Aorta (tissue), 5 donors: ENCODE results near the gene ZKSCAN3. TPM values are rescaled to one million over a fixed set of nuclear protein-coding genes. Genes with fewer than 3 reads are reported as not detected.
"Not testable (repeated sequence)": the region's sequence is repeated elsewhere in the genome, so short reads cannot be mapped to it uniquely, and the experiment has no call there.

Experiments used
- ATAC-seq: fragments of 200-7000 bp; cut with Tn5 transposase; one replicate; pipeline ENCODE4 v1.9.1; 2022; ENCODE audit warnings: moderate library complexity; ENCODE audit not compliant: low FRiP score
- DNase-seq, 2 donors: peaks; one replicate each; pipeline ENCODE4 v3.0.0-alpha.2; 2020
- H3K27ac ChIP-seq, 2 donors: one replicate each; pipeline ENCODE4 v1.5.1; 2013; ENCODE audit warnings: low read length in 2 of 2, mild to moderate bottlenecking in 2 of 2, moderate library complexity in 2 of 2, control low read depth in 1 of 2, inconsistent platforms in 1 of 2, low read depth in 1 of 2
- H3K27me3 ChIP-seq, 2 donors: one replicate each; pipeline ENCODE4 v1.6.1; 2013; ENCODE audit warnings: control low read depth in 1 of 2, low read length in 1 of 2, mild to moderate bottlenecking in 1 of 2, moderate library complexity in 1 of 2; ENCODE audit not compliant: insufficient read depth in 2 of 2, control insufficient read depth in 1 of 2
- H3K36me3 ChIP-seq, 2 donors: one replicate each; pipeline ENCODE4 v1.6.1; 2013; ENCODE audit warnings: control low read depth in 1 of 2, low read length in 1 of 2, mild to moderate bottlenecking in 1 of 2; ENCODE audit not compliant: insufficient read depth in 2 of 2, control insufficient read depth in 1 of 2
- H3K4me1 ChIP-seq, 2 donors: one replicate each; pipeline ENCODE4 v1.6.1; 2013; ENCODE audit warnings: low read length in 2 of 2, control low read depth in 1 of 2, mild to moderate bottlenecking in 1 of 2, moderate library complexity in 1 of 2; ENCODE audit not compliant: insufficient read depth in 2 of 2, control insufficient read depth in 1 of 2
- H3K4me3 ChIP-seq, 2 donors: one replicate each; pipeline ENCODE4 v1.5.1; 2013; ENCODE audit warnings: low read length in 2 of 2, control low read depth in 1 of 2, mild to moderate bottlenecking in 1 of 2
- H3K9me3 ChIP-seq: one replicate; pipeline ENCODE4 v1.6.1; 2013; ENCODE audit warnings: mild to moderate bottlenecking, low read length; ENCODE audit not compliant: control insufficient read depth
- WGBS, 2 donors: extraction: QIAGEN DNeasy Blood & Tissue Kit; methylation state at CpG; one replicate each; pipeline ENCODE4 v1.1.7; 2013; 5-methylcytosine and 5-hydroxymethylcytosine counted together
- intact Hi-C, 2 donors: fragments of 100-400 bp; cut with DNase I; formaldehyde crosslinking; loops; one replicate each; pipeline versions ENCODE4 v1.14.2 to v1.15.0; 2022
- polyA plus RNA-seq, 2 donors: library from polyadenylated mRNA; stranded (reverse); fragments of 200-250 nt; gene quantifications; one replicate each; pipeline ENCODE4 v1.2.3, GENCODE V29; 2013
- total RNA-seq, 2 donors: library from RNA; stranded (reverse); fragmentation: NEBNext Ultra II Directional; extraction: Animal tissue kit (Norgen Biotek cat#: 25700); gene quantifications; one replicate each; pipeline ENCODE4 v1.2.1, GENCODE V29; 2021
- donor health status: healthy with polysubstance abuse.
- donor health status: Bipolar disorder and iron deficiency.
- donor health status: DM: no; HTN: no; CAD: no.
- donor health status: DM: no; HTN: no; CAD: no.
- donor health status: DM: yes; HTN: yes; CAD: no.

ZKSCAN3 gene
- total and polyA plus RNA-seq, 4 donors: 0.50 to 8.6 (median 3.5) TPM

GRCh38 chr6:28399350-28400121 lies 49.8 kb downstream of the ZKSCAN3 start, which contains the start of gene ZSCAN12:
ZSCAN12 (minus strand) TSS chr6:28399747; CDS start chr6:28398405, 1,342 bp downstream.
- Histone ChIP-seq H3K36me3 (no peaks in the 10 kb centered on the region), H3K9me3 (no peaks in the 10 kb centered on the region), H3K4me1 (peaks cover 0 to 3% of the 10 kb centered on the region in 2 donors), H3K27ac (no peak within 1 kb of the TSS), H3K4me3 (peak within 1 kb of the TSS; percentile 59 to 91), H3K27me3 (no peaks in the 10 kb centered on the region)
- 1% methylated on average over 40 to 49 of the region's 49 CpGs for WGBS, 2 donors
- peak; percentile 90 to 94 for DNase-seq
- peak; percentile 95 for ATAC-seq
- intact Hi-C loops: no loop called here

- DNase-seq: no peak
- H3K4me3 ChIP-seq: peak overlapping the region; percentile 59 to 91
- no peak for ATAC-seq
- intact Hi-C loops: no loop called here
- no peaks in the 10 kb centered on the region for H3K9me3 ChIP-seq
- H3K27ac ChIP-seq: no peak overlapping the region
- WGBS, 2 donors: 28 to 29% methylated on average over 8 of the region's 8 CpGs
- no peaks in the 10 kb centered on the region for H3K36me3 ChIP-seq
- no peaks in the 10 kb centered on the region for H3K27me3 ChIP-seq
- H3K4me1 ChIP-seq: peaks cover 0 to 3% of the 10 kb centered on the region in 2 donors
Observed at GRCh38 chr6:28400122-28400451, 50.3 kb downstream of the ZKSCAN3 start.

- ATAC-seq: no peak
- peaks cover 0 to 3% of the 10 kb centered on the region in 2 donors for H3K4me1 ChIP-seq
- H3K27me3 ChIP-seq: no peaks in the 10 kb centered on the region
- no peaks in the 10 kb centered on the region for H3K36me3 ChIP-seq
- H3K27ac ChIP-seq: no peak overlapping the region
- intact Hi-C loops: no loop called here
- WGBS, 2 donors: 46 to 59% methylated on average over 1 of the region's 1 CpG
- no peak for DNase-seq
- H3K4me3 ChIP-seq: no peak overlapping the region
- H3K9me3 ChIP-seq: no peaks in the 10 kb centered on the region
Observed at GRCh38 chr6:28401172-28401571, 51.4 kb downstream of the ZKSCAN3 start.

- no peaks in the 10 kb centered on the region for H3K4me1 ChIP-seq
- DNase-seq: no peak
- no peak overlapping the region for H3K27ac ChIP-seq
- no peaks in the 10 kb centered on the region for H3K27me3 ChIP-seq
- intact Hi-C loops: no loop called here
- H3K36me3 ChIP-seq: no peaks in the 10 kb centered on the region
- no peak overlapping the region for H3K4me3 ChIP-seq
- 64 to 66% methylated on average over 2 of the region's 2 CpGs for WGBS, 2 donors
- H3K9me3 ChIP-seq: no peaks in the 10 kb centered on the region
- ATAC-seq: no peak
Observed at GRCh38 chr6:28402197-28402596, 52.5 kb downstream of the ZKSCAN3 start.

GRCh38 chr6:28403923-28404322 lies 54.2 kb downstream of the ZKSCAN3 start:
- H3K27me3 ChIP-seq, DNase-seq, intact Hi-C loops, H3K4me1 ChIP-seq, H3K36me3 ChIP-seq, H3K4me3 ChIP-seq, H3K27ac ChIP-seq, ATAC-seq, H3K9me3 ChIP-seq: not testable (repeated sequence)
- 70 to 77% methylated on average over 5 of the region's 5 CpGs for WGBS, 2 donors

- ATAC-seq (no peak), DNase-seq (no peak)
- Histone ChIP-seq H3K27me3 (no peaks in the 10 kb centered on the region), H3K4me1 (no peaks in the 10 kb centered on the region), H3K27ac (no peak overlapping the region), H3K36me3 (no peaks in the 10 kb centered on the region), H3K9me3 (no peaks in the 10 kb centered on the region), H3K4me3 (no peak overlapping the region)
- intact Hi-C loops: no loop called here
- 55 to 56% methylated on average over 2 of the region's 2 CpGs for WGBS, 2 donors
Observed at GRCh38 chr6:28407401-28407800, 57.7 kb downstream of the ZKSCAN3 start.

GRCh38 chr6:28408076-28408802 lies 58.5 kb downstream of the ZKSCAN3 start:
- DNase-seq: no peak
- intact Hi-C loops: no loop called here
- ATAC-seq: no peak
- no peaks in the 10 kb centered on the region for H3K4me1 ChIP-seq
- no peaks in the 10 kb centered on the region for H3K9me3 ChIP-seq
- no peak overlapping the region for H3K4me3 ChIP-seq
- 88 to 91% methylated on average over 5 of the region's 5 CpGs for WGBS, 2 donors
- H3K27me3 ChIP-seq: no peaks in the 10 kb centered on the region
- H3K27ac ChIP-seq: no peak overlapping the region
- no peaks in the 10 kb centered on the region for H3K36me3 ChIP-seq

GRCh38 chr6:28410767-28411166 lies 61.0 kb downstream of the ZKSCAN3 start:
- Histone ChIP-seq H3K27me3 (no peaks in the 10 kb centered on the region), H3K27ac (no peak overlapping the region), H3K9me3 (peaks cover 2% of the 10 kb centered on the region), H3K4me1 (no peaks in the 10 kb centered on the region), H3K36me3 (no peaks in the 10 kb centered on the region), H3K4me3 (no peak overlapping the region)
- 98% methylated on average over 2 of the region's 2 CpGs for WGBS, 2 donors
- no peak for DNase-seq
- intact Hi-C loops: no loop called here
- no peak for ATAC-seq

GRCh38 chr6:28413681-28414080 lies 63.9 kb downstream of the ZKSCAN3 start:
- Histone ChIP-seq H3K27ac (no peak overlapping the region), H3K36me3 (no peaks in the 10 kb centered on the region), H3K4me1 (no peaks in the 10 kb centered on the region), H3K9me3 (peaks cover 2% of the 10 kb centered on the region), H3K4me3 (no peak overlapping the region), H3K27me3 (no peaks in the 10 kb centered on the region)
- intact Hi-C loops: no loop called here
- no peak for ATAC-seq
- DNase-seq: no peak
